HG03139 (cell line): ENCODE results near the gene TICAM2.

ENCODE experiments used
- ATAC-seq: cut with Tn5 transposase; IDR thresholded peaks from one replicate; pipeline ENCODE4 v1.9.1; 2021; ENCODE audit not compliant: unreplicated experiment

The TICAM2 gene

GRCh38 chr5:115573133-115573532 lies 29.1 kb downstream of the TICAM2 start:
- ATAC-seq: no peak

- ATAC-seq: no peak
Observed at GRCh38 chr5:115571441-115571878, 30.8 kb downstream of the TICAM2 start.

- no peak for ATAC-seq
Observed at GRCh38 chr5:115568668-115569067, 33.6 kb downstream of the TICAM2 start.

- ATAC-seq: no peak
Observed at GRCh38 chr5:115565233-115565632, 37.0 kb downstream of the TICAM2 start.

GRCh38 chr5:115561176-115561575 lies 41.1 kb downstream of the TICAM2 start:
- no peak for ATAC-seq

GRCh38 chr5:115559524-115559923 lies 42.8 kb downstream of the TICAM2 start:
- ATAC-seq: no peak

GRCh38 chr5:115558388-115558956 lies 43.8 kb downstream of the TICAM2 start:
- ATAC-seq: no peak

GRCh38 chr5:115557667-115558387 lies 44.5 kb downstream of the TICAM2 start:
- ATAC-seq: no peak

GRCh38 chr5:115556276-115556675 lies 46.0 kb downstream of the TICAM2 start:
- no peak for ATAC-seq

GRCh38 chr5:115555084-115555633 lies 47.1 kb downstream of the TICAM2 start:
- ATAC-seq: no peak

- ATAC-seq: no peak
Observed at GRCh38 chr5:115553082-115553481, 49.2 kb downstream of the TICAM2 start.

- ATAC-seq: no peak
Observed at GRCh38 chr5:115551415-115551814, 50.9 kb downstream of the TICAM2 start.

- no peak for ATAC-seq
Observed at GRCh38 chr5:115549154-115549553, 53.1 kb downstream of the TICAM2 start.

- no peak for ATAC-seq
Observed at GRCh38 chr5:115548683-115549082, 53.6 kb downstream of the TICAM2 start.

GRCh38 chr5:115545351-115545882 lies 56.9 kb downstream of the TICAM2 start:
- no peak for ATAC-seq

GRCh38 chr5:115544436-115545350 lies 57.6 kb downstream of the TICAM2 start, which contains the start of gene FEM1C:
TSS of gene FEM1C (minus strand) at chr5:115544775. CDS start at chr5:115543493, 1,282 bp downstream.
- ATAC-seq: peak; percentile 95

- ATAC-seq: no peak
Observed at GRCh38 chr5:115544043-115544435, 58.2 kb downstream of the TICAM2 start.

GRCh38 chr5:115543365-115544042 lies 58.8 kb downstream of the TICAM2 start:
- ATAC-seq: peak; percentile 29

- no peak for ATAC-seq
Observed at GRCh38 chr5:115542651-115543364, 59.5 kb downstream of the TICAM2 start.

GRCh38 chr5:115542086-115542485 lies 60.2 kb downstream of the TICAM2 start:
- no peak for ATAC-seq
